HG02852 (cell line): ENCODE results near the gene IFT81.
"Not testable (repeated sequence)": the region's sequence is repeated elsewhere in the genome, so short reads cannot be mapped to it uniquely, and the experiment has no call there.

ENCODE experiments used
- ATAC-seq: cut with Tn5 transposase; IDR thresholded peaks from one replicate; pipeline ENCODE4 v1.9.1; 2021; ENCODE audit warnings: mild to moderate bottlenecking, moderate library complexity; ENCODE audit not compliant: unreplicated experiment

Gene IFT81, protein sequence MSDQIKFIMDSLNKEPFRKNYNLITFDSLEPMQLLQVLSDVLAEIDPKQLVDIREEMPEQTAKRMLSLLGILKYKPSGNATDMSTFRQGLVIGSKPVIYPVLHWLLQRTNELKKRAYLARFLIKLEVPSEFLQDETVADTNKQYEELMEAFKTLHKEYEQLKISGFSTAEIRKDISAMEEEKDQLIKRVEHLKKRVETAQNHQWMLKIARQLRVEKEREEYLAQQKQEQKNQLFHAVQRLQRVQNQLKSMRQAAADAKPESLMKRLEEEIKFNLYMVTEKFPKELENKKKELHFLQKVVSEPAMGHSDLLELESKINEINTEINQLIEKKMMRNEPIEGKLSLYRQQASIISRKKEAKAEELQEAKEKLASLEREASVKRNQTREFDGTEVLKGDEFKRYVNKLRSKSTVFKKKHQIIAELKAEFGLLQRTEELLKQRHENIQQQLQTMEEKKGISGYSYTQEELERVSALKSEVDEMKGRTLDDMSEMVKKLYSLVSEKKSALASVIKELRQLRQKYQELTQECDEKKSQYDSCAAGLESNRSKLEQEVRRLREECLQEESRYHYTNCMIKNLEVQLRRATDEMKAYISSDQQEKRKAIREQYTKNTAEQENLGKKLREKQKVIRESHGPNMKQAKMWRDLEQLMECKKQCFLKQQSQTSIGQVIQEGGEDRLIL

GRCh38 chr12:110124269-110124995 lies at the start of gene IFT81:
Gene IFT81, plus strand, starts transcription at chr12:110124357. Its CDS starts 3,024 bp downstream, at chr12:110127381.
- peak; percentile 88 for ATAC-seq

DNA sequence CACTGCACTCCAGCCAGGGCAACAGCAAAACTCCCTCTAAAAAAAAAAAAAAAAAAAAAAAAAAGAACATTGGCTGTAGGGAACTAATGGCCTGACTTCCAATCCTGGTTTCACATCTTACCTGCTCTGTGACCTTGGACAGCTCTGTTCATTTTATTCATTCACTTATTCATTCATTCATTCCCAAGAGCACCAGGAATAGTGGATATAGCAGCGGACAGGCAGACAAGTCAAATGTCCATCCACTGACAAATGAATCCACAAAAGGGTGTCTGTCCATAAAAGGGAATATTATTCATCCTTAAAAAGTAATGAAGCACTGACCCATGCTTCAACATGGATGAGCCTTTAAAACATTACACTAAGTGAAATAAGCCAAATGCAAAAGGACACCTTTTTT lies 48.3 kb upstream of the IFT81 start:
- ATAC-seq: no peak

DNA sequence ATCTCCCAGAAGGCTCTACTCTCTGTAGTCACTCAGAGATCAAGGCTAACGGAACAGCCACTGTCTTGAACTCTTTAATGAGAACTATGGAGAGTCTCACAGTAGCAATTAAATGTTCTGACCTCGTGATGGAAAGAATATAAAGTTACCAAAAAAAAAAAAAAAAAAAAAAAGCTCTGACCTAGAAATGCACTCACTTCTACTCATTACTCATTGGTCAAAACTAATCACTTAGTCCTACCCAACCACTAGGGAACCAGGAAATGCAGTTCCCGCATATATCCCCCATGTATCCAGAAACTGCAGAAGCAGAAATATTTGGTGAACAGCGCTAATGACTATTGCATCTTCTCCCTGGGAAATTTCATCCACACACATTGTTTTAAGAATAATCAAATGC lies 46.4 kb upstream of the IFT81 start:
- ATAC-seq: no peak

DNA sequence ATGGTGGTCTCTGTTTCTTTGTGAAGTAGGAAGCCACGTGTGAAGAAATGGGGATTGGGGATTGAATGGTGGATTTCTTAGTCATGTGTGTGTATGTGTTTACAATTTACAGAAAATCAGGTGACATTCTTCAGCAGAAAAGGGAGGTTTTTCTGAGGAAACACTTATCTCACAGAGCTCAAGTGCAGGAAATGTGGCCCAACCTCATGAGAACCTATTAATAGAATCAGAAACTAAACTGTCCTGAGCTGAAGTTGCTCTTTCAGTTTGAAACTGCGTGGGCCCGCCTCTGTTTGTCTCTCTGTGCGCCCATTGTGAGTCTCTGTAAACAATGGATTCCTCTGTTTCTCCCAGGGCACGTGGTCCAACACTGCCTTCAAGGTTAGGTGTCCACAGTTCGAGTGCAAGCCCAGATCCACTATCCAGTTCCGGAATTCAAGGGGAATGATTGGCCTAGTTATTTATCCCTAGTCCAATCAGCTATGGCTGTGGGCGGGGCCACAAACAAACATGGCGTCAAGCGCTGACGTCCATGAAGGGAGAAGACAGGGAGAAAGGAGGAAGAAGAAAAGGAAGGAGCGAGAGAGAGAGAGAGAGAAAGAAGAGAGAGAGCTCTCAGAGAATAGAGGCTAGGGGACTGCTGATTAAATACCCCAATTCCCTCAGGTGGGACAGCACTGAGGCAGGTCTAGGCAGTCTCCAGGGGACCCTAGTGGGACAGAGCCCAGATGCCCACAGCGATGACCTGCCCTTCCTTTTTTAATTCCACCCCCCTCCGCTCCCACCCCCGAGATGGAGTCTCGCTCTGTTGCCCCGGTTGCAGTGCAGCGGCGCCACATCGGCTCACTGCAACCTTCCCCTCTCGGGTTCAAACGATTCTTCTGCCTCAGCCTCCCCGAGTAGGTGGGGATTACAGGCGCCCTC lies 44.4 kb upstream of the IFT81 start:
- peak; percentile 80 for ATAC-seq

DNA sequence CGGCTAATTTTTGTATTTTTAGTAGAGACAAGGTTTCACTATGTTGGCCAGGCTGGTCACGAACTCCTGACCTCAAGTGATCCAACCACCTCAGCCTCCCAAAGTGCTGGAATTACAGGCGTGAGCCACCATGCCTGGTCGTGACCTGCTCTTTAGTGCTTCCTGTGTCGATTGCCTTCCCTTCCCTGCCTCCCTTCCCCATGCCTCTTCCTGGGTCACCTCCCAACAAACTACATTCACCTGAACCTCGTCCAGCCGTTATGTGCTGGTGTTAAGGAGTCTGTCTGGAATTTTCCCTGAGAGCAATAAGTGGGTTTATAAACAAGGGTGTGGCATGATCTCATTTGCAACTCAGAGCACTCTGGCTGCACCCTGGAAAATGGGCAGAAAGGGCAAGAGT lies 43.7 kb upstream of the IFT81 start:
- ATAC-seq: no peak

DNA sequence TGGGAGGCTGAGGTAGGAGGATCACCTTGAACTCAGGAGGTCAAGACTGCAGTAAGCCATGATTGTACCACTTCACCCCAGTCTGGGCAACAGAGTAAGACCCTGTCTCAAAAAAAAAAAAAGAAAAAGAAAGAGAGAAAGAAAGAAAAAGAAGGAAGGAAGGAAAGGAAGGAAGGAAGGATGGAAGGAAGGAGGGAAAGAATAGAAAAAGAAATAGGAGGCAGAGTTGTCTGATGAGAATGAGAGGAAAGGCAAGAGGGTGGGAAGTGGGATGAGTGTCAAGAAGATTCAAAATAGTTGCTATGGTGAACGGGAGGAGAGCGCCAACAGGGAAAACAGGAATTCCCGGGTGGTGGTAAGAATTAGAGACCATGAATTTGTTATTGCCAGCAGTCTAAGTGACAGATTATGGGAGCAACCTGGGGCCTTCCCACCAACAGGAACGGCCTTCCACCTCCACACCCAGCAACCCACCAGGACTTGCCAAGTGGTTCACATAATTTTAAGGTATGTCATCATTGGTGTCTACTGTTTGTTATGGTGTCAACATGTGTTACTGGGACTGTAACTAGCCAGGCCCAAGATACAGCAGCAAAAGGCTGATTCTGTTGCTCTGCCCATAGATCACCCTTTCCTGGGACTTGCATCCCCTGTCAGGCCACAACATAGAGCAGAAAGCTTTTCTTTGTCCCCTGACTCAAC lies 39.7 kb upstream of the IFT81 start:
- ATAC-seq: no peak

DNA sequence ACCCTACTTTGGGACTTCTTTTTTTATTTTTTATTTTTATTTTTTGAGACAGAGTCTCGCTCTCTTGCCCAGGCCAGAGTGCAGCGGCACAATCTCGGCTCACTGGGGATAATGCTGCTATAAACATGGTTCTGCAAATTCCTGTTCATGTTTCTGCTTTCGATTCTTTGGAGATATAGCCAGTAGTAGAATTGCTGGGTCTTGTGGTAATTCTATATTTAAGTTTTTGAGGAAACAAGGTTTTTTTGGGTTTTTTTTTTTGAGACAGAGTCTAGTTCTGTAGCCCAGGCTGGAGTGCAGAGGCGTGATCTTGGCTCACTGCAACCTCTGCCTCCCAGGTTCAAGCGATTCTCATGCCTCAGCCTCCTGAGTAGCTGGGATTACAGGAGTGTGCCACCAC lies 35.9 kb upstream of the IFT81 start:
- not testable (repeated sequence) for ATAC-seq

- ATAC-seq: no peak
Observed at GRCh38 chr12:110088936-110089335, 35.2 kb upstream of the IFT81 start.

DNA sequence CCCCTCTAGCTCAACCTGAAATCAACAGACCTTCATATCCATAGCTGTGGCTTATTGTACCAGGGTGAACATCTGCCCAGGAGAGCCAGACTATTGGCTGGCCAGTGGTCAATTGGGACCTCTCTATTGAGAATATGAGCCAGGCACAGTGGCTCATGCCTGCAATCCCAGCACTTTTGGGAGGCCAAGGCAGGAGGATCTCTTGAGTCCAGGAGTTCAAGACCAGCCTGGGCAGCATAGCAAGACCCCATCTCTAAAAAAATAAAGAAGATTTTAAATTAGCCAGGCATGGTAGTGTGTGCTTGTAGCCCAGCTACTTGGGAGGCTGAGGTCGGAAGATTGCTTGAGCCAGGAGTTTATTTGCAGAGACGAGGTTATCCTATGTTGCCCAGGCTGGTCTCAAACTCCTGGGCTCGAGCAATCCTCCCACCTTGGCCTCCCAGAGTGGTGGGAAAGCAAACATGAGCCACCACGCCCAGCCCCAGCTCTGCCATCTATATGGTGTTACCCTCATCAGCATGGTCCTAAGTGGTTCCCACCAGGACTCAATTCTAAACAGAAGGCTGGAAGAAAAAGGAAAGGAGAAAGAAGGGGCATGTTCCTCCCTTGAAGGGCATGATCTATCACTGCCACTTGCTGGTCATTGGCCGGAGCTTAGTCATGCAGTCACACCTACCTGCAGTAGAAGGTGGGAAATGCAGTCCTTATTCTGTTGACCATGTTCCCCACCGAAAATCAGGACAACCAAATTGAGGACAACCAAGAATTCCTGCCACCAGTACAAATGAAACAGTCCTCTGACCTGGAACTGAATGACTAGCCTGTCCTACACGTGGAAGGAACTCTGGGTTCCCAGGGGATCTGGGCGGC lies 33.7 kb upstream of the IFT81 start:
- ATAC-seq: no peak

DNA sequence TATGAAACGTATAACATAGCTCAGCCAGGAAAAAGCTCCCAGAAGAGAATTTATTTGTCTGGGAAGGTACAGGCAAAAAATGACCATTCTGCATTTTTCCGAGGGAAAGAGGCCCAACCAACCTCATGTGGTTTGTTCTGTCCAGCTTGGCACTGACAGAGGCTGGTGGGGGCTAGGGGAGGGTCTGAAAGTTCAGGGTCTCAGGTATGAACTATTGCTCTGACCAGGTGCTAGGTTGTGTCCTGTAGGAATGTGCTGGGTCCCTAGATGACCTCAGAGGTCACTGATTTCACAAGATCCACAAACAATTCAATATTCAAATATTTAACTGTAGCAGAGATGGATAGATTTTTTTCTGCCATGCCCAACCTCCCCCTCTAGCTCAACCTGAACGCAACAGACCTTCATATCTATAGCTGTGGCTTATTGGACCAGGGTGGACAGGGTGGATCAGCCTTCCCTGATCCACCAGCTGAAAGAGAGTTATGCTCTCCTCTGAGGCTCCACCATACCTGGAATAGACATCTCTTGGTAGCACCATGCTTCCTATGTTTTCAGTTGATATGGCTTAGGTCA lies 32.9 kb upstream of the IFT81 start:
- no peak for ATAC-seq

- no peak for ATAC-seq
Observed at GRCh38 chr12:110093631-110094311, 30.4 kb upstream of the IFT81 start.

- ATAC-seq: peak; percentile 89
Observed at GRCh38 chr12:110100315-110100970, 23.7 kb upstream of the IFT81 start.

DNA sequence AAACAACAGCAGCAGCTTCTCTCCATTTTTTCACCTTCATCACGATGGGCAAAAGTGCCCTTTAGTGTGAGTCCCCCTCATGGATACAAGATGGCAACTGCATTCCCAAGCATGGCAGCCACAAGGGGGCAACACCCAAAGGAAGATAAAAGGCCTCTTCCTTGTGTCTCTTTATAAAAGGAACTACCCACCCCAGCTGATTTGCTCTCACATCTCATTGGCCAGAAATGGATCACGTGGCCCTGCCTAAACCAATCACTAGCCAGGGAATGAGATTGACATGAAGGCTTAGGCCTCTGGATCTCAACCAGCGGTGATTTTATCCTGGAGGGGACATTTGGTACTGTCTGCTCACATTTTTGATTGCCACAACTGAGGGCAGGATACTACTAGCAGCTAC lies 21.9 kb upstream of the IFT81 start:
- ATAC-seq: no peak

GRCh38 chr12:110104188-110105094 lies 19.7 kb upstream of the IFT81 start:
- no peak for ATAC-seq

GRCh38 chr12:110105159-110105558 lies 19.0 kb upstream of the IFT81 start:
- ATAC-seq: no peak

DNA sequence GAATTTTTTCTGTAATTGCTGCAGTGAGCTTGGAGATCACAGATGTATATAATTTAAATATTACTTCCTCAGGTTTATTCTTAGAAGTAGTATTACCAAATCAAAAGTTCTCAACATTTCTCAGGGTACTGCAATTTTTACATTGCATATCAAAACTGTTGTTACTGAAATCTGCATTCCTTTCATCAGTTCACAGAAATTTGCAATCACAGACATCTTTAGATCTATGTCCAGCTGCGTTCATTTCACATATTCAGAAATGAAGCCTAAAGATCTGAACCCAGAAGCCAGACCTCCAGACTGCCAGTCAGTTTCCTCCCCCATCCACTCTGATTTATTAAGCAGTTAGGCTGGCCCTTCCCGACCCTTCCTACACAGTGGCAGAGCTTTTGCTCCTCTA lies 18.2 kb upstream of the IFT81 start:
- ATAC-seq: no peak
